IMR-90 (cell line): Measurements from ENCODE around the gene DHRS13. TPM values are rescaled to one million over a fixed set of nuclear protein-coding genes. Genes with fewer than 3 reads are reported as not detected.

Source experiments
- ATAC-seq: fragments of 200-7000 bp; cut with Tn5 transposase; 2 replicates; pipeline ENCODE4 v1.9.1; 2020; ENCODE audit warnings: low read depth, mild to moderate bottlenecking, moderate library complexity
- BruUV-seq: library from RNA; stranded (reverse); fragments of 400-500 nt; replicated peaks from 2 replicates; lab custom pipeline; 2021; lab: Mats Ljungman, UMichigan
- CTCF ChIA-PET: fragments of 300-600 bp; formaldehyde crosslinking; extraction: SDS; loops from one replicate; lab custom pipeline; 2021; ENCODE audit warnings: antibody characterized with exemption; lab: Yijun Ruan, JAX
- POLR2A ChIA-PET: fragments of 300-600 bp; sonication (Branson Sonifier 250); formaldehyde crosslinking; loops from one replicate; lab custom pipeline; 2022; ENCODE audit warnings: antibody characterized with exemption; ENCODE audit not compliant: unreplicated experiment; lab: Charles Lee
- DNase-seq: peaks from one replicate; pipeline ENCODE4 v3.0.0; 2013
- H2AFZ ChIP-seq: replicated peaks from 2 replicates; pipeline ENCODE3; 2013; ENCODE audit warnings: low read length, mild to moderate bottlenecking; ENCODE audit not compliant: poor library complexity
- H2AK5ac ChIP-seq: 2 replicates; pipeline ENCODE4 v1.6.1; 2013; ENCODE audit warnings: low read depth, low read length, inconsistent platforms
- H2AK9ac ChIP-seq: replicated peaks from 2 replicates; pipeline ENCODE3; 2013; ENCODE audit warnings: mild to moderate bottlenecking, low read depth, low read length, moderate library complexity; ENCODE audit not compliant: poor library complexity
- H2BK120ac ChIP-seq: 2 replicates; pipeline ENCODE4 v1.6.1; 2013; ENCODE audit warnings: low read depth, low read length, inconsistent platforms
- H2BK15ac ChIP-seq: 3 replicates; pipeline ENCODE4 v1.6.1; 2013; ENCODE audit warnings: low read depth, low read length, inconsistent platforms
- H2BK20ac ChIP-seq: 2 replicates; pipeline ENCODE4 v1.6.1; 2013; ENCODE audit warnings: low read depth, mild to moderate bottlenecking, inconsistent platforms, low read length, moderate library complexity
- H2BK5ac ChIP-seq: 2 replicates; pipeline ENCODE4 v1.6.1; 2013; ENCODE audit warnings: mild to moderate bottlenecking, low read depth, low read length, inconsistent platforms; ENCODE audit not compliant: poor library complexity, severe bottlenecking
- H3K14ac ChIP-seq: replicated peaks from 2 replicates; pipeline ENCODE4 v1.6.1; 2013; ENCODE audit warnings: low read depth, low read length, inconsistent platforms
- H3K18ac ChIP-seq: 2 replicates; pipeline ENCODE4 v1.6.1; 2013; ENCODE audit warnings: low read depth, low read length, control low read depth
- H3K23ac ChIP-seq: 2 replicates; pipeline ENCODE4 v1.6.1; 2013; ENCODE audit warnings: low read depth, low read length, inconsistent platforms
- H3K27ac ChIP-seq: 2 replicates; pipeline ENCODE4 v1.5.1; 2013; ENCODE audit warnings: mild to moderate bottlenecking, control low read depth, low read length; ENCODE audit not compliant: insufficient read depth
- H3K27me3 ChIP-seq: 2 replicates; pipeline ENCODE4 v1.6.1; 2013; ENCODE audit warnings: low read length; ENCODE audit not compliant: control insufficient read depth, insufficient read depth
- H3K36me3 ChIP-seq: 2 replicates; pipeline ENCODE4 v1.6.1; 2013; ENCODE audit warnings: low read length, mixed read lengths; ENCODE audit not compliant: control insufficient read depth, insufficient read depth
- H3K4ac ChIP-seq: 2 replicates; pipeline ENCODE4 v1.6.1; 2013; ENCODE audit warnings: low read depth, low read length, inconsistent platforms
- H3K4me1 ChIP-seq: 2 replicates; pipeline ENCODE4 v1.6.1; 2013; ENCODE audit warnings: low read length, mixed read lengths; ENCODE audit not compliant: control insufficient read depth, insufficient read depth
- H3K4me2 ChIP-seq: 2 replicates; pipeline ENCODE4 v1.6.1; 2013; ENCODE audit warnings: low read depth, mild to moderate bottlenecking, control low read depth, low read length, moderate library complexity
- H3K4me3 ChIP-seq: 2 replicates; pipeline ENCODE4 v1.5.1; 2013; ENCODE audit warnings: low read depth, mild to moderate bottlenecking, control low read depth, low read length, moderate library complexity; ENCODE audit not compliant: insufficient read depth
- H3K56ac ChIP-seq: 2 replicates; pipeline ENCODE4 v1.6.1; 2013; ENCODE audit warnings: low read length, inconsistent platforms; ENCODE audit not compliant: insufficient read depth; ENCODE audit errors: extremely low read depth
- H3K79me1 ChIP-seq, 2 experiments: 2 replicates each; pipeline ENCODE4 v1.6.1; 2013; ENCODE audit warnings: low read length in 2 of 2, inconsistent platforms in 1 of 2, low read depth in 1 of 2
- H3K9ac ChIP-seq: 2 replicates; pipeline ENCODE4 v1.6.1; 2013; ENCODE audit warnings: low read depth, low read length, control low read depth
- H3K9me1 ChIP-seq: 2 replicates; pipeline ENCODE4 v1.6.1; 2013; ENCODE audit warnings: low read length, inconsistent platforms; ENCODE audit not compliant: insufficient read depth
- H3K9me3 ChIP-seq: 2 replicates; pipeline ENCODE4 v1.6.1; 2013; ENCODE audit warnings: low read length; ENCODE audit not compliant: control insufficient read depth, insufficient read depth
- H4K20me1 ChIP-seq: 2 replicates; pipeline ENCODE4 v1.6.1; 2013; ENCODE audit warnings: low read length, inconsistent platforms; ENCODE audit not compliant: insufficient read depth
- H4K5ac ChIP-seq: 2 replicates; pipeline ENCODE4 v1.6.1; 2013; ENCODE audit warnings: mild to moderate bottlenecking, low read depth, low read length, control low read depth
- H4K8ac ChIP-seq, 2 experiments: 2 replicates each; pipeline ENCODE4 v1.6.1; 2013; ENCODE audit warnings: low read depth in 2 of 2, low read length in 2 of 2, control low read depth in 1 of 2, inconsistent platforms in 1 of 2
- H4K91ac ChIP-seq: 2 replicates; pipeline ENCODE4 v1.6.1; 2013; ENCODE audit warnings: low read depth, low read length, inconsistent platforms; ENCODE audit not compliant: insufficient read depth
- CEBPB ChIP-seq: IDR thresholded peaks from 2 replicates; pipeline ENCODE4 v1.6.1; 2012; ENCODE audit warnings: low read depth, low read length, improper control_type of control experiment
- CHD1 ChIP-seq: IDR thresholded peaks from 2 replicates; pipeline ENCODE4 v1.6.1; 2012; ENCODE audit warnings: low read depth, low read length, improper control_type of control experiment
- CTCF ChIP-seq: conservative IDR thresholded peaks from 2 replicates; pipeline ENCODE4 v1.5.1; 2012; ENCODE audit warnings: mild to moderate bottlenecking, low read depth, low read length, improper control_type of control experiment
- ELK1 ChIP-seq: fragments of 150-350 bp; IDR thresholded peaks from 2 replicates; pipeline ENCODE4 v1.6.1; 2016; ENCODE audit warnings: low read depth, mild to moderate bottlenecking, low read length, moderate library complexity, borderline replicate concordance
- FOS ChIP-seq: fragments of 150-350 bp; IDR thresholded peaks from 2 replicates; pipeline ENCODE4 v1.6.1; 2016; ENCODE audit warnings: low read depth, low read length
- MAFK ChIP-seq: IDR thresholded peaks from 2 replicates; pipeline ENCODE4 v1.6.1; 2012; ENCODE audit warnings: low read depth, low read length, improper control_type of control experiment
- MAZ ChIP-seq: IDR thresholded peaks from 2 replicates; pipeline ENCODE4 v1.6.1; 2012; ENCODE audit warnings: low read depth, mild to moderate bottlenecking, low read length, improper control_type of control experiment, moderate library complexity, borderline replicate concordance
- MXI1 ChIP-seq: IDR thresholded peaks from 2 replicates; pipeline ENCODE4 v1.6.1; 2012; ENCODE audit warnings: low read depth, mild to moderate bottlenecking, low read length, moderate library complexity, borderline replicate concordance
- NFE2L2 ChIP-seq: fragments of 150-350 bp; IDR thresholded peaks from 2 replicates; pipeline ENCODE4 v1.6.1; 2016; ENCODE audit warnings: low read depth, mild to moderate bottlenecking, low read length
- POLR2A ChIP-seq: IDR thresholded peaks from 2 replicates; pipeline ENCODE4 v1.6.1; 2012; ENCODE audit warnings: mild to moderate bottlenecking, low read depth, low read length
- RAD21 ChIP-seq: IDR thresholded peaks from 2 replicates; pipeline ENCODE4 v1.6.1; 2012; ENCODE audit warnings: low read length, improper control_type of control experiment
- RCOR1 ChIP-seq: IDR thresholded peaks from 2 replicates; pipeline ENCODE4 v1.6.1; 2012; ENCODE audit warnings: mild to moderate bottlenecking, low read length, improper control_type of control experiment; ENCODE audit not compliant: insufficient replicate concordance
- RFX5 ChIP-seq: IDR thresholded peaks from 2 replicates; pipeline ENCODE4 v1.8.0; 2012; ENCODE audit warnings: low read depth, mild to moderate bottlenecking, low read length, moderate library complexity
- SMC3 ChIP-seq: fragments of 150-350 bp; IDR thresholded peaks from 2 replicates; pipeline ENCODE4 v1.6.1; 2016; ENCODE audit warnings: low read depth, mild to moderate bottlenecking, antibody characterized with exemption, low read length, moderate library complexity
- USF2 ChIP-seq: fragments of 150-350 bp; IDR thresholded peaks from 2 replicates; pipeline ENCODE4 v1.6.1; 2017; ENCODE audit warnings: mild to moderate bottlenecking, antibody characterized with exemption, low read length, low read depth
- dilution Hi-C: fragments of 300-500 bp; cut with HindIII; formaldehyde crosslinking; loops from one replicate; pipeline ENCODE4 v1.14.3; 2018; ENCODE audit warnings: low sequenced_read_pairs; ENCODE audit not compliant: unreplicated experiment
- in situ Hi-C: fragments of 300-500 bp; cut with MboI; formaldehyde crosslinking; loops from 3 replicates; pipeline ENCODE4 v1.14.3; 2019; ENCODE audit warnings: low sequenced_read_pairs, inconsistent platforms, mixed read lengths
- intact Hi-C: fragments of 100-400 bp; cut with micrococcal nuclease; formaldehyde crosslinking; loops from 2 replicates; pipeline ENCODE4 v1.10.0; 2022
- polyA plus RNA-seq, 3 experiments: library from polyadenylated mRNA; depleted of rRNA; stranded (reverse); fragments of >200 nt; gene quantifications; 2 replicates each; pipeline ENCODE4 v1.2.3, GENCODE V29; 2012; ENCODE audit warnings: low replicate concordance in 1 of 3
- total RNA-seq: library from RNA; depleted of rRNA; stranded (reverse); fragments of >200 nt; gene quantifications from 2 replicates; pipeline ENCODE4 v1.2.3, GENCODE V29; 2012

DHRS13 gene
- total and polyA plus RNA-seq, 2 of the 4 experiments (the other 2 are of a cell fraction): 2.7 to 3.9 TPM

- Histone ChIP-seq H2BK5ac (no peak overlapping the region), H3K36me3 (peaks cover 49% of the 10 kb centered on the region), H3K18ac (no peak overlapping the region), H3K56ac (no peak overlapping the region), H3K9ac (no peak overlapping the region), H3K14ac (no peak overlapping the region), H2AFZ (no peak overlapping the region), H3K9me1 (peaks cover 10% of the 10 kb centered on the region), H4K8ac (no peak overlapping the region), H4K20me1 (peaks cover 34% of the 10 kb centered on the region), H3K23ac (no peak overlapping the region), H2AK9ac (no peak overlapping the region), H4K91ac (no peak overlapping the region), H2AK5ac (no peak overlapping the region), H3K27ac (no peak overlapping the region), H3K4me3 (no peak overlapping the region), H3K9me3 (no peaks in the 10 kb centered on the region), H3K4ac (no peak overlapping the region), H3K4me2 (no peak overlapping the region), H4K5ac (no peak overlapping the region), H2BK120ac (no peak overlapping the region), H2BK15ac (no peak overlapping the region), H3K27me3 (no peaks in the 10 kb centered on the region), H3K79me1 (peaks cover 53 to 64% of the 10 kb centered on the region in 2 experiments), H2BK20ac (no peak overlapping the region), H3K4me1 (peaks cover 3% of the 10 kb centered on the region)
- POLR2A ChIA-PET: no interaction called here
- dilution Hi-C loops (no loop called here), in situ Hi-C loops (no loop called here), intact Hi-C loops (no loop called here)
- BruUV-seq: no TSS peak
- CTCF ChIA-PET: no interaction called here
- ATAC-seq: no peak
- TF ChIP-seq RAD21 (no peak), MXI1 (no peak), MAZ (no peak), CHD1 (no peak), RCOR1 (no peak), RFX5 (no peak), USF2 (no peak), MAFK (no peak), SMC3 (no peak), ELK1 (no peak), CEBPB (no peak), FOS (no peak), POLR2A (no peak), NFE2L2 (no peak), CTCF (no peak)
- no peak for DNase-seq
Measured at GRCh38 chr17:28920201-28920600, 17.3 kb upstream of the DHRS13 start.
